GM18507 (cell line): Measurements from ENCODE around the gene RIMBP3C.
"Not testable (repeated sequence)": the region's sequence is repeated elsewhere in the genome, so short reads cannot be mapped to it uniquely, and the experiment has no call there.

ENCODE experiments used
- DNase-seq: peaks from one replicate; pipeline ENCODE4 v3.0.0; 2011; ENCODE audit warnings: low read depth; ENCODE audit not compliant: insufficient read length; ENCODE audit errors: extremely low spot score
- FAIRE-seq: peaks from 2 replicates; lab custom pipeline; 2011; peaks lifted over from hg19 to GRCh38; lab: Jason Lieb, UNC

Gene RIMBP3C

DNA sequence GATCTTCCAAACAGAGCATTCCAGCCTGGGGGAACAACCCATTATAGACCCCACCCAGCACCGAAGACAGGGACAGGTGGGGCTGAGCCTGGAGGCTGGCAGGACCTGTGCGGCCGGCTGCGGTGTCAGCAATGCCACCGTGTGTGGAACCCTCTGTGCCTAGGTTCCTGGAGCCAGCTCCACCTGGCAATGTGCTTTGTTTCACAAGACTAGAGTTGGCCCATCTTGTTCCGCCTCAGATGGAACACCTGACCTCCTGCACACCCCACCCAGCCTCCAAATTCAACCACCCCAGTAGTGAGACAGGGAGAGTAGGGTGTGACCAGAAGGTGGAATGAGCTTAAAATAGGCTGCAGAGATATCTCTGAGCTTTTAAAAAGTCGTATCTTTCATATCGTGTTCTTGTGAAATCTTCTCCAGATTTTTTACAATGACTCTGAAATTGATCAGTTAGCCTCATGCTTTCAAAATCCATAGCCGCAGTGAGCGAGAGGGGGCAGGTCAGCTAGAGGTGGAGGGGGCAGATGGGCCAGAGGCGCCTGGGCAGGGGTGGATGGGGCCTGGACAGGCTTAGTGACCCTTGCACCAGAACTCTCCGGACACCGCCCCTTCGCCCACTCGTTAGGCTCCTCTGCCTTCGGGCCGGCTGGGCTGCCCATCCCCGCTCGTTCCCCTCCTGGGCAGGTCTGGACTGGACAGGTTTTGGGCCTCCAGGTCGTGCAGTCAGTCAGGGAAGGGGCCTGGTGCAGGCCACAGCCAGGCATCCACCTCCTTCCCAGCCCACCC, 18.2 kb downstream of the RIMBP3C start:
- not testable (repeated sequence) for DNase-seq, FAIRE-seq

DNA sequence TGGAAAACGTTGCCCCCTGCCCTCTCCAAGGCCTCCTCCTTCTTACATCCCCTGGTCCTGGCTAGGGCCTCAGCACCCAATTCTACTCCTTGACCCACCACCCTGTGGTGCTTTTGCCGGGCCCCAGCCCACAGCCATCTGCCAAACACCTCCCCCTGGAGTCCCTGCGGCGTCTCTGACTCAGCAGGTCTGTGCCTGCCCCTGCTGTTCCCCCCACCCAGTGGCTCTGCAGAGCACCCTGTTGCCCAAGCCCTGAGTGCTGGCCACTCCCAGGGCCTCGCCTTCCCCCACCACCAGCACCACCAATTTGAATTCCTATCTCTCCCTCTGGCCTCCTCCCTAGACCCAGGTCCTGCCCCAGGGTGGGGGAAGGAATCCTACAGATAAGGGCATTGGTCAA, 19.7 kb downstream of the RIMBP3C start:
- FAIRE-seq, DNase-seq: not testable (repeated sequence)

GRCh38 chr22:21526705-21527500, 24.4 kb downstream of the RIMBP3C start:
- not testable (repeated sequence) for DNase-seq, FAIRE-seq

- DNase-seq, FAIRE-seq: not testable (repeated sequence)
These were observed 34.1 kb downstream of the RIMBP3C start for GRCh38 chr22:21516970-21517764.

DNA sequence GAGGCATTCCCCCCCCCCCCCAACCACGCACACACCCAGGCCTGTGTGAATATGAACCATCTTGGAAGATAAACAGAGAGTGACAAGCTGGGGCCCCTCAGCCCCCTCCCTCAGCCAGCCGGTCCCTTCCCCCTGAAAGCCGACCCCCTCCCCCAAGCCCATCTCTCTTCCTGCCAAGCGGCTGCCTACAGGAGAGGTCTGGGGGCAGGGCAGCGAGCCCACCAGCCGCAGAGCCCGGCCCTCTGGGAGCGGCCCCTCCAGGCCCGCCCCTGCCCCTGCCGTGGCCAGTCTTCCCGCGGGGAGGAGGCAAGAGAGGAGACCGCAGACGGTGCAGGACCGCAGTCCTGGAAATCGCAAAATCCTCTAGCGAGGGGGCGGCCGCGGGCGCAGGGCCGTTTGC, 34.7 kb downstream of the RIMBP3C start:
- DNase-seq, FAIRE-seq: not testable (repeated sequence)

DNA sequence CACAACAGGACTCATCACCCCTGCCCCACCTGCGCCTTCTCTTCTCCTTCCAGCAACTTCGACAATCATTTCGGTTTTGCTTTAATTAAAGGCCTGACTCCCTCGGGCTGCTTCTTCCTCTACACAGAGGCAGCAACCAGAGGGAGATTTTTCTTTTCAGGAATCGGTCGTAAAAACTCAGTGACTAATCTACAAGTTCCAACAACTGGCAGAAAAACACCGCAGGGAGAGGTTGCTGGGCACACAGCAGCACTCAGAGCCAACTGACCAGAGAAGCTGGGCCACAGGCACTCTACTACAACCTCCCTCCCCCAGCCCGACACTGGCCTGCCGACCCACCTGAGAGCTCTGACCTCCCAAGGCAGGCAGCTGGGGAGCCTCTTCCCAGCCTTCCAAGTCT, 36.0 kb downstream of the RIMBP3C start:
- not testable (repeated sequence) for DNase-seq, FAIRE-seq

- DNase-seq, FAIRE-seq: not testable (repeated sequence)
These were observed 37.1 kb downstream of the RIMBP3C start for GRCh38 chr22:21514117-21514516.

- not testable (repeated sequence) for FAIRE-seq
These were observed 39.2 kb downstream of the RIMBP3C start for GRCh38 chr22:21512022-21512421.

GRCh38 chr22:21510397-21510796, 40.9 kb downstream of the RIMBP3C start:
- DNase-seq, FAIRE-seq: not testable (repeated sequence)

More at GRCh38 chr22:21512022-21512421, 39.2 kb downstream of the RIMBP3C start:
- DNase-seq: not testable (repeated sequence)

- FAIRE-seq: not testable (repeated sequence)
These were observed 51.4 kb downstream of the RIMBP3C start for GRCh38 chr22:21499623-21500506.

GRCh38 chr22:21498489-21498888, 52.8 kb downstream of the RIMBP3C start:
- FAIRE-seq, DNase-seq: not testable (repeated sequence)

More at GRCh38 chr22:21499623-21500506, 51.4 kb downstream of the RIMBP3C start:
- DNase-seq: not testable (repeated sequence)

DNA sequence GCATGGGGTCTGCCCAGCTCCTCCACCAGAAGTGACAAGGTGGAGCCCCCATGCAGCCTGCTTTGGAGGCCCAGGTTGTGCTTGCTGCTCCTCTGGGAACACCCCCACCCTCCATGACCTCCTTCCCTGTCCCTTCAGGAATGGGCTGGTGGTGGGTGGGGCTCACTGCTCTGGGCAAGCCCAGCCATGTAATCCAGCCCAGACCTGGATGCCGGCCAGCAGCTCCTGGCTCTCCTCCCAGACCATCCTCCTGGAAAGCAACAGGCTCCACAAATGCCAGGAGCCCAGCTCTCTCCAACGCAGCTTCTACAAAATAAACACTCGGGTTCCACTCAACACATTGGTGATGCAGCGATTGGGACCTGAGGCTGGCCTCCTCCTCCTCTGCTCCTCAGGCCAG, 53.3 kb downstream of the RIMBP3C start:
- not testable (repeated sequence) for DNase-seq, FAIRE-seq
